OCI-LY3 (cell line): ENCODE measurements around the gene FGR.

ENCODE experiments used
- H2AFZ ChIP-seq: fragments of 200-600, 300-600 bp; shearing (Covaris generic); 2 replicates; pipeline ENCODE4 v1.6.0; 2014; ENCODE audit warnings: antibody characterized with exemption, low read depth, low read length
- H3K27ac ChIP-seq: fragments of 200-600, 300-600 bp; sonication (generic); 2 replicates; pipeline ENCODE4 v1.5.1; 2014; ENCODE audit warnings: mild to moderate bottlenecking, low read length, moderate library complexity, mixed read lengths
- H3K27me3 ChIP-seq: fragments of 200-600, 300-600 bp; sonication (generic); 2 replicates; pipeline ENCODE4 v1.6.1; 2014; ENCODE audit warnings: low read depth, low read length, mixed read lengths
- H3K36me3 ChIP-seq: fragments of 200-600, 300-600 bp; sonication (generic); replicated peaks from 2 replicates; pipeline ENCODE3; 2014; ENCODE audit warnings: low read depth, low read length, mixed read lengths
- H3K4me1 ChIP-seq: fragments of 300-600, 200-600 bp; sonication (generic); 2 replicates; pipeline ENCODE4 v1.6.1; 2014; ENCODE audit warnings: low read length, mixed read lengths
- H3K4me2 ChIP-seq: fragments of 200-600, 300-600 bp; sonication (generic); 2 replicates; pipeline ENCODE4 v1.6.1; 2014; ENCODE audit warnings: low read length, mixed read lengths
- H3K4me3 ChIP-seq: fragments of 300-600, 200-600 bp; sonication (generic); 2 replicates; pipeline ENCODE4 v1.5.1; 2014; ENCODE audit warnings: antibody characterized with exemption, mild to moderate bottlenecking, low read length, moderate library complexity
- H3K79me2 ChIP-seq: fragments of 300-600, 200-600 bp; shearing (Covaris generic); 2 replicates; pipeline ENCODE4 v1.6.1; 2014; ENCODE audit warnings: mild to moderate bottlenecking, low read length, mixed read lengths
- H3K9ac ChIP-seq: fragments of 300-600, 200-600 bp; shearing (Covaris generic); 2 replicates; pipeline ENCODE4 v1.6.0; 2014; ENCODE audit warnings: mild to moderate bottlenecking, low read length, moderate library complexity
- H3K9me3 ChIP-seq: fragments of 200-600, 300-600 bp; shearing (Covaris generic); 2 replicates; pipeline ENCODE4 v1.6.1; 2014; ENCODE audit warnings: low read length, mixed read lengths; ENCODE audit not compliant: insufficient read depth
- H4K20me1 ChIP-seq: fragments of 200-600, 300-600 bp; sonication (generic); 2 replicates; pipeline ENCODE4 v1.6.1; 2016; ENCODE audit warnings: low read length, mixed read lengths; ENCODE audit not compliant: insufficient read depth
- EZH2phosphoT487 ChIP-seq: fragments of 200-600 bp; shearing (Covaris generic); IDR thresholded peaks from 2 replicates; pipeline ENCODE4 v1.6.1; 2018; ENCODE audit warnings: antibody characterized with exemption, mixed run types, low read depth
- TF ChIP-seq, protein P1 (sequence below): fragments of 200-600, 300-600 bp; sonication (generic); IDR thresholded peaks from 2 replicates; pipeline ENCODE4 v1.5.1; 2014; ENCODE audit warnings: antibody characterized with exemption, low read length, low read depth

Gene FGR

DNA sequence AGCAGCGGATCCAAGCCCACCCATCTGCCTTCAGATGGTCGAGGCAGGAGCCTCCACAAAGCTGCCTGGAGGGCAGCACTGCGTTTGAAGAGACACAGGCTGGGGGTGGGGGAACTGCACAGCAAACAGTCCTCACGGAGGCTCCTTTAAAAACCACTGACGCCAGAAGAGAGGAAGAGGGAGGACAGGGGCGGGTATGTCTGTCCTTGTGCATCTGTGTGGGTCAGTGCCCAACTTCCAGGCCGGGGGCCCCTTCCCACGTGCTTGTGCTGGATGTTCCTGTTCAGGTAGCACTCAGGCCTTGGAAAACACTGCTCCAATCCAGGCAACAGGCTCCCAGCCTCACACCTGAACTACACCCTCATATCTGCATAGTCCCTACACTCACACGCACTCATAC lies 38.7 kb downstream of the FGR start:
- H2AFZ ChIP-seq, result no peak overlapping the region
- no peak overlapping the region for H3K4me2 ChIP-seq
- H3K9me3 ChIP-seq, result no peaks in the 10 kb centered on the region
- peaks cover 9% of the 10 kb centered on the region for H3K4me1 ChIP-seq
- no peak overlapping the region for H3K4me3 ChIP-seq
- no peaks in the 10 kb centered on the region for H3K27me3 ChIP-seq
- H3K79me2 ChIP-seq, result no peaks in the 10 kb centered on the region
- no peaks in the 10 kb centered on the region for H3K36me3 ChIP-seq
- no peaks in the 10 kb centered on the region for H4K20me1 ChIP-seq
- no peak overlapping the region for H3K9ac ChIP-seq
- no peak overlapping the region for H3K27ac ChIP-seq
- TF ChIP-seq, protein P1, sequence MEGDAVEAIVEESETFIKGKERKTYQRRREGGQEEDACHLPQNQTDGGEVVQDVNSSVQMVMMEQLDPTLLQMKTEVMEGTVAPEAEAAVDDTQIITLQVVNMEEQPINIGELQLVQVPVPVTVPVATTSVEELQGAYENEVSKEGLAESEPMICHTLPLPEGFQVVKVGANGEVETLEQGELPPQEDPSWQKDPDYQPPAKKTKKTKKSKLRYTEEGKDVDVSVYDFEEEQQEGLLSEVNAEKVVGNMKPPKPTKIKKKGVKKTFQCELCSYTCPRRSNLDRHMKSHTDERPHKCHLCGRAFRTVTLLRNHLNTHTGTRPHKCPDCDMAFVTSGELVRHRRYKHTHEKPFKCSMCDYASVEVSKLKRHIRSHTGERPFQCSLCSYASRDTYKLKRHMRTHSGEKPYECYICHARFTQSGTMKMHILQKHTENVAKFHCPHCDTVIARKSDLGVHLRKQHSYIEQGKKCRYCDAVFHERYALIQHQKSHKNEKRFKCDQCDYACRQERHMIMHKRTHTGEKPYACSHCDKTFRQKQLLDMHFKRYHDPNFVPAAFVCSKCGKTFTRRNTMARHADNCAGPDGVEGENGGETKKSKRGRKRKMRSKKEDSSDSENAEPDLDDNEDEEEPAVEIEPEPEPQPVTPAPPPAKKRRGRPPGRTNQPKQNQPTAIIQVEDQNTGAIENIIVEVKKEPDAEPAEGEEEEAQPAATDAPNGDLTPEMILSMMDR, result no peak
- no peak for TF ChIP-seq EZH2phosphoT487

GRCh38 chr1:27595597-27595996 lies 39.4 kb downstream of the FGR start:
- Histone ChIP-seq H3K27me3 (no peaks in the 10 kb centered on the region), H3K36me3 (no peaks in the 10 kb centered on the region), H3K9ac (no peak overlapping the region), H4K20me1 (no peaks in the 10 kb centered on the region), H3K79me2 (no peaks in the 10 kb centered on the region), H3K4me2 (no peak overlapping the region), H2AFZ (no peak overlapping the region), H3K27ac (no peak overlapping the region), H3K9me3 (no peaks in the 10 kb centered on the region), H3K4me3 (no peak overlapping the region), H3K4me1 (peaks cover 9% of the 10 kb centered on the region)
- TF ChIP-seq, protein P1, result no peak
- no peak for TF ChIP-seq EZH2phosphoT487

- H4K20me1 ChIP-seq, result no peaks in the 10 kb centered on the region
- no peaks in the 10 kb centered on the region for H3K36me3 ChIP-seq
- H3K4me3 ChIP-seq, result no peak overlapping the region
- H3K9ac ChIP-seq, result no peak overlapping the region
- no peaks in the 10 kb centered on the region for H3K79me2 ChIP-seq
- H3K9me3 ChIP-seq, result no peaks in the 10 kb centered on the region
- TF ChIP-seq, protein P1, result no peak
- no peak for TF ChIP-seq EZH2phosphoT487
- no peak overlapping the region for H3K4me2 ChIP-seq
- H3K27ac ChIP-seq, result no peak overlapping the region
- H3K4me1 ChIP-seq, result peaks cover 9% of the 10 kb centered on the region
- no peaks in the 10 kb centered on the region for H3K27me3 ChIP-seq
- H2AFZ ChIP-seq, result no peak overlapping the region
Measured at GRCh38 chr1:27594564-27595510, 40.1 kb downstream of the FGR start.

GRCh38 chr1:27593678-27594563 lies 41.1 kb downstream of the FGR start:
- Histone ChIP-seq H3K4me2 (no peak overlapping the region), H3K9ac (no peak overlapping the region), H2AFZ (no peak overlapping the region), H3K4me1 (peaks cover 9% of the 10 kb centered on the region), H3K27ac (no peak overlapping the region), H3K36me3 (no peaks in the 10 kb centered on the region), H3K79me2 (no peaks in the 10 kb centered on the region), H4K20me1 (no peaks in the 10 kb centered on the region), H3K9me3 (no peaks in the 10 kb centered on the region), H3K27me3 (no peaks in the 10 kb centered on the region), H3K4me3 (no peak overlapping the region)
- no peak for TF ChIP-seq EZH2phosphoT487
- TF ChIP-seq, protein P1, result no peak
